SK-N-SH treated with all-trans-retinoic acid at 6 μM for 48 hours (cell line): ENCODE results near the gene IFITM1.

Experiments
- ATAC-seq: fragments of 200-7000 bp; cut with Tn5 transposase; 3 replicates; pipeline ENCODE4 v1.9.1; 2020; ENCODE audit warnings: mild to moderate bottlenecking, moderate library complexity
- CSDC2 ChIP-seq: fragments of 250-450 bp; sonication (Bioruptor Pico); IDR thresholded peaks from 2 replicates; pipeline ENCODE4 v1.5.0; 2020; ENCODE audit warnings: mild to moderate bottlenecking, moderate library complexity
- GLIS3 ChIP-seq: fragments of 250-450 bp; sonication (Bioruptor Pico); IDR thresholded peaks from 2 replicates; pipeline ENCODE4 v1.5.0; 2020; ENCODE audit warnings: mild to moderate bottlenecking, moderate library complexity
- OSR1 ChIP-seq: fragments of 250-450 bp; sonication (Bioruptor Pico); IDR thresholded peaks from 2 replicates; pipeline ENCODE4 v1.8.0; 2022; ENCODE audit warnings: moderate library complexity, mild to moderate bottlenecking, inconsistent platforms
- PATZ1 ChIP-seq: fragments of 250-450 bp; sonication (Bioruptor Pico); IDR thresholded peaks from 2 replicates; pipeline ENCODE4 v1.8.0; 2020; ENCODE audit warnings: mild to moderate bottlenecking, moderate library complexity, borderline replicate concordance
- SNAI2 ChIP-seq: fragments of 250-450 bp; sonication (Bioruptor Pico); IDR thresholded peaks from 2 replicates; pipeline ENCODE4 v1.5.0; 2020; ENCODE audit warnings: mild to moderate bottlenecking, moderate library complexity

Gene IFITM1

GRCh38 chr11:363948-364761 lies 50.3 kb downstream of the IFITM1 start:
- peak; percentile 67 for ATAC-seq
- TF ChIP-seq SNAI2 (peak; percentile 61; the same call in 1 of the 2 replicates), PATZ1 (no peak), CSDC2 (CRISPR knock-in tag) (no peak), GLIS3 (CRISPR knock-in tag) (no peak), OSR1 (CRISPR knock-in tag) (no peak)
